Endothelial cell of hepatic sinusoid (primary cell): ENCODE measurements around the gene HDGFL1.

Experiments
- in situ Hi-C: cut with HindIII; loops from 2 replicates; pipeline ENCODE4 v1.10.0; 2017; ENCODE audit warnings: low sequenced_read_pairs

HDGFL1 gene

DNA sequence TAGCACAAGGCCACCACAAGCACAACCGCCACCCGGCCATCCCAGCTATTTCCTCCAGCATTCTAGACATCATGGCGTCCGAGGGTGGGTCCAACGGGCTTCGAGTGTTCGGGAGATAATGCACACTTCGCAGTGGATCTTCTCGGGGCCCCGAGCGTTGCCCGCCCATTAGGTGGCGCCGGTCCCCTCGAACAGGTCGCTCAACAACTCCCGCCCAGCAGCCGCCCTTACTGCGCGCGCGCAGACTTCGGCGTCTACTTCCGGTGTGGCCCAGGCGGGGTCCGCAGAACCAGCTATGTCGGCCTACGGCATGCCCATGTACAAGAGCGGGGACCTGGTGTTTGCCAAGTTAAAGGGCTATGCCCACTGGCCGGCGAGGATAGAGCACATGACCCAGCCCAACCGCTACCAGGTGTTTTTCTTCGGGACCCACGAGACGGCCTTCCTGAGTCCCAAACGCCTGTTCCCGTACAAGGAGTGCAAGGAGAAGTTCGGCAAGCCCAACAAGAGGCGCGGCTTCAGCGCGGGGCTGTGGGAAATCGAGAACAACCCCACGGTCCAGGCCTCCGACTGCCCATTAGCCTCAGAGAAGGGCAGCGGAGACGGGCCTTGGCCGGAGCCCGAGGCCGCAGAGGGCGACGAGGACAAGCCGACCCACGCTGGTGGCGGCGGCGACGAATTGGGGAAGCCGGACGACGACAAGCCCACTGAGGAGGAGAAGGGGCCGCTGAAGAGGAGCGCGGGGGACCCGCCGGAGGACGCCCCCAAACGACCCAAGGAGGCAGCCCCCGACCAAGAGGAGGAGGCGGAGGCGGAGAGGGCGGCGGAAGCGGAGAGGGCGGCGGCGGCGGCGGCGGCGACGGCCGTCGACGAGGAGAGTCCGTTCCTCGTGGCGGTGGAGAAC lies at the start of gene HDGFL1:
Gene HDGFL1 (plus strand): TSS at position 286 of the 904 bp plus-strand sequence. CDS start 10 bp downstream, at position 296.
- in situ Hi-C loops = no loop called here

DNA sequence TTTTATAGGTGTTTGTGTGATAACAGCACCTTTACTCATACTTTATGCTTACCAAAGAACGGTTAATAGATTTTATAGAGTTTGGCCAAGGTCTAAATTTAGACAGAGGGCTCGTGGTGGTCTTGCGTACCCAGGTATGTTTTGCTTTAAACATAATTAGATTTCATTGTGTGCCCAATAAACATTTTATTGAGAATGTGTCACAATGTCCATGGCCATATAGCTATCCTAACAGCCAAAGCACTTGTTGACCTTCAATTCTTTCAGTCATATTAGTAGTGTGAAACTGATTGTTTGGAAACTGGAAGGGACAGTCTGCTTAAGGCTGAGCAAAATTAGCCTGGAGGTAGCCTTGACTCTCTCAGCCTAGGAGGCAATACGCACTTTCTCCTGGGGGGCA lies 48.3 kb upstream of the HDGFL1 start:
- in situ Hi-C loops = no loop called here

DNA sequence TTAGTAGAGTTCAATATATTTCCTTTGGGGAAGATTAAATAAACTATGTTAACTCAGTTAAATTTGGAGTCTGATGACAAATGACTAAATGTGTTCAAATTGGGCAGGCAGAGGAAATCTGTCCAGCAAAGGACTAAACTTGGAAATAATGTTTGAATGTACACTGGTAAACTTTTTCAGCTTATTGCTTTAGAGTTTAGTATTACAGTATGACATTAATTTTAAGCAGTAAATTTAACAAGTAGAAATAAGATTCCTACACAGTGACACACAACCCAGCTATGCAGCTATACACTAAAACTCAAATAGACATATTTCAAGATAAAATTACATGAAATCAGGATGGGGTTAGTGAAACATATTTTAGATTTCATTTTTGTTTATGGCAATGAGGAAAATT lies 42.6 kb upstream of the HDGFL1 start:
- in situ Hi-C loops = no loop called here

DNA sequence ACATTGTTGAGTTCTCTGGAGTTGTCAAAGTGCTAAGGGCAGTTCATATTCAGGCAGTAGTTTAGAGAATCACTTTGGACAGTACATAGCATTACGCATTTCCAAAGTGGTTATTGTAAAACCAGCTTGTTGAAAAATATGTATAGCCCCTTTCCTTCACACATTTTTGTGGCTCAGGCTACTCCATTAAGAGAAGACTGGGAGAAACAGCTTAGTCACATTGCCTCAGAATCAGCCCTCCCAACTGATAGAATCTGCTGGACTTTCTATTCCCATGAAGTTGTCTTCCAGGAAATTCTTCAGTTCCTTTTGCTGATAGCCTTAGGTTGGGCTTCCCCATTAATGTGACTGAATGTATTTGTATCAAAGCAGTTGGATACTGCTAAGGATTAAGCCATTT lies 39.5 kb upstream of the HDGFL1 start:
- in situ Hi-C loops = no loop called here

DNA sequence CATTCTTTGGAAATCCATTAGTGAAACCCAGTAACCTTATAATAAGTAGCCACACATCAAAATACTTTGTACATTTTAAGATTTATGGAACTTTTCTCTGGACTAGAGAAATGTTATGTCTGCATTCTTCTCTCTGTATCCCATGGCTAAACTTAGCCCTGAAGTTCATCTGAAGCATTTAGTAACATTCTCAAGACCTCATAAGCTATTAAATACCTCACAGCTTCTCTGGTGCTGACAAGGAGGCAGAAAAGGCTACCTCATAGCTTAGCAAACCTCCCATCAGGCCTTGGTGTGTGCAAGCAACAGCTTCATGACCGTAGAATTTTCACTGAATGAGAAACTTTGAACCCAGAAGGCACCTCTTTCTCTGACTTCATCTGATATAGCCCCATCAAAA lies 38.9 kb upstream of the HDGFL1 start:
- in situ Hi-C loops = no loop called here

DNA sequence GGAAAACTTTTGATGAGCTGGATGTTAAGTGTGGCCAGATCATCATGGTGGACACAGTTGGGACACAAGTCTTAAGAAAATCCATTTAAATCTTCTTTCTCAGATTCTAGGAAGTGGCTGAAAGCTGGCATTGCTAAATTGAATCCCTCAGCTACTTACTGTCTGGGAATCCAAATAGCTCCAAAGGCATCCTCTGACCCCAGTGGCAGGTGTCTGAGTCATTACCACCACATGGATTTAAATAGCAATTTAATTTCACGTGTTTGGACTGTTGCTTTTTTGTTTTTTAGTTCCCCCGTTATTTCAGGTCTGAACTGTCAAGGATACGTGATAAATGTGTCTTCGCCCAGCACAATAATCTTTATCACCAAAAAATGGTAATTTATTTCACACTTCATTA lies 33.2 kb upstream of the HDGFL1 start:
- in situ Hi-C loops = no loop called here

DNA sequence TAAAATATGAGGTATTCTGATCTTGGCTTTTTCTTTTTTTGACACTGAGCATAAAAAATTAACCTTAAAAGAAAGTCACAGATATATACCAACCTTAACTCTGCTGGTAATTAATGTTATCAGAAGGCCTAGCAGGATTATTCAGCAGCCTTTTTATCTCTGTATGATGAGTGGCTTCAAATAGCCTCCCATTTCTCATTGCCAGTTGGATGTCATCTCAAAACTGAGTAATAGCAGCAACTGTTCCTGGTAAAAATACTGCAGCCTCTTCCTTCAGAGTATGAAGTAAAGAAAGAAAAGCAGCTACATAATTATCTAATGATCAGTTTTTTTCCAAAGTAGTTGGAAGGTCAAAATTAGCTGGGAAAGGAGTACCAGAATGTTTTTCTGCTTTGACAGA lies 24.9 kb upstream of the HDGFL1 start:
- in situ Hi-C loops = no loop called here

DNA sequence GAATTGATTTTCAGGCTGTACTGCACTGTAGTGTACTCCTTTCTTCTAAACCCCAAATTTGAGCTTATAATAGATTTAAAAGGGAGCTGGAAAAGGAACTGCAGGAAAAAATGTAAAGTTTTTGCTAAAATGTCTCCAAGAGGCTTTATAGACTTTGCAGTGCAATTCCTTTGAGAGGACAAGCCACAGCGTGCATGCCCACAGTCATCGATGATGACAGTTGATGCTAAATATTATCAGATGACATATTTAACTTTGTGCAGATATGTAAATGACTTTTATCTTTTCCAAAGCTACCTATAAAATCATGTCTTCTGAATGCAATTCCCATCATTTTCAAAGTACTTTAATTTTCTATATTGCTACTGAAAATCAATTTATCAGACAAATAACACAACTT lies 24.3 kb upstream of the HDGFL1 start:
- in situ Hi-C loops = no loop called here

DNA sequence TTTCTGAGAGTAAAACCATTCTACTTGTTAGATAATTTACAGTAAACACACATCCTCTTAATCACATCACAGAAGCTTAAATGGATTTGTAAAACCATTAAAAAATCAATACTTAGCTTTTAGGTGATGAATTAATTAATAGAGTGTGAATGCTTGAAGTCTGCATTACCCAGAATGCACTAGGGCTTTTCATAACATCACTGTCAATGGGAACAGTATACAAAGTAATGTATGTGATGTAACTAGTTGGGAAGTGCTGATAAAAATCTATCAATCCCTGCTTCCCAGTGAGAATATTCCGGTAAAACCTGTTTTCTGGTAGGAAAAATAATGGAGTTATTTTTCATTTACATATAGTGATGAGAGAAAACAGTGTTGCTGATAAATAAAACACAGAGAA lies 23.1 kb upstream of the HDGFL1 start:
- in situ Hi-C loops = no loop called here

DNA sequence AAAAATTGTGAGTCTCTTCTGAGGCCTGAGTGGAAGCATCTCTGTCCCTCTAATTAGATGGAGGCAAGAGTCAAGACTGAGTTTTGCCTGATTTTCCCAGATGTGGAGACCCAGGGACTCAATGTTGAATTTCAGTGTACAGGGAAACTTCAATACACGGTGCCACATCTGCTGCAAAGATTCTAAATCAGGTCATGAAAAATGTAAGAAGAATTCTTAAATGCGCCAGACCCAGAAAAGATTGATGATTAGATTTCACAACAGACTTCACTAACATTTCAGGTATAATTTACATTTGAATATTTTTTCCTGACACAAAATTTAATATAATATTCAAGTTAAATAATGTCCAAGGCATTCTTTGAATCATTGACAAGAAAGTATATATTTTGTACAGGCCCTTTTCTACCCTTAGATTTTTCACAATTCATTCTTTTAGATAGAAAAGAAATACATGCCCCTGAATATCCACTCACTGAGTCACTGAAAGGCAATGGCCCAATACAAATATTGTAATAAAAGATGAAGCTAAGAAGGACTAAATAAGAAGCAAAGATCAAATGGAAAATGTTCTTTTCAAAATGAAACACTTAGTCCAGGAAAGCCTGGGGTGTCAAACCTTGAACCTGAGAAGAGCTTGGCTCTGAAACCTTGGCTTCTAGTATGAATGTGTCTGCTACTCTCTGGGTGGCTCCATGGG lies 18.2 kb upstream of the HDGFL1 start:
- in situ Hi-C loops = no loop called here

DNA sequence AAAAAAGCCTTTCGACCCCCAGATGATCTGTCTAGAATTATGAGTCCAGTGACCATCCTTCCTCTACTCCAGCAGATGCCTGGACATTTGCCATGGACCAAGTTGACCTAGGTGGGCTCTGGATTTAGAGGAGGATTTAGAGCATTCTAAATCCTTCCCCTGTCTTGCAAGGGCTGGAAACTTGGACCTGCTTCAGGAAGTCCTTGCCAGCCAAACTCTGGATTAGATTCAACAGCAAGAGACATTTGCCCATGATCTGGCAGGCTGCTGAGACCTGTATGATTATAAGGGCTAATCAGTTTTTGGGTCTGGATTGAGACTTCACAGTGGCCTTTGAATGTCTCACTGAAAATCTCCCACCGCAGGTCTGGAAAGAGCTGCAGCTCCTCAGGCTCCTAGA lies 13.1 kb upstream of the HDGFL1 start:
- in situ Hi-C loops = no loop called here

DNA sequence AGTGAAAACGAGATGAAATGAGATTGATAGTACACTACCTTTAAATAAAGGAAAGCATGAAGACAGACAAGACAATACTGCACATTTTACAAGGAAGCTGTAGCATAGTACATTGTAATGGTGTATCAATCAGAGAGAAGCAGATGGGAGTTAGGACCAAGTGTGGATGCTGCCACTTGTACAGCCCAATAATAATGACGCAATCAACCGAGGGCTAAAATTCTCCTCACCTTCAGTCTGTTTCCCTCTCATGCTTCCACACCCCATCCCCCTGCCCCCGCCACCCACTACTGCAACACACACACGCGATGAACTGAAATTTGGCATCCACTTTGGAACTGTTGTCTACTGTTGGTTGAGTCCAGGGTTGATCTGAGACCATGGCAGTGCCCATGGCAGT lies 12.4 kb upstream of the HDGFL1 start:
- in situ Hi-C loops = no loop called here

DNA sequence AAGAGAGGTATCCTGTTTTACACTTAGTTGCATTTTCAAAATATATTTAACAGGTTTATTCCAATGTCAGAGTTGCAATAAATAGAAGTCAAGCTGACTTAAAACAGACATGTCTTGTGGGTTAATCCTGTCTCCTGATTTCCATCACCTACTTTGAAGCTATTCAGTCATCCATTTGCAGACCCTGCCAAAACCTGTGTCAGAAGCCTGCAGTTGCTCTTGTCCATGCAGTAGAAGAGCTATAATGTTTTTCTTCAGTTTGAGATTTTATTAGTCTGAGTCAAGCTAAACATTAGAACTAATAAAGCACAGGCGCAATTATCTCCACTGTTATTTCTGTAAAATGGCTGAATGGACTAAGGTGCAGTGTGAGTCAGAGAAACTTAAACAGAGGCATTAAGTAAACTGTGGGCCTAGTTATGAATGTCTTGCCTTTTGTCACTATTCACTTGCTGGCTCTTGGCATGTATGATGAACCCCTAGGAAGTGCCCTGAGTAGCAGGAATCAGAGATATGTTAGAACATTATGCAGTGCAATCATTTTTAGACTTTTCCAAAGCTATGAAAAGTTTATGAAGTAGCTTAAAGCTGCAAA lies 11.0 kb upstream of the HDGFL1 start:
- in situ Hi-C loops = no loop called here

DNA sequence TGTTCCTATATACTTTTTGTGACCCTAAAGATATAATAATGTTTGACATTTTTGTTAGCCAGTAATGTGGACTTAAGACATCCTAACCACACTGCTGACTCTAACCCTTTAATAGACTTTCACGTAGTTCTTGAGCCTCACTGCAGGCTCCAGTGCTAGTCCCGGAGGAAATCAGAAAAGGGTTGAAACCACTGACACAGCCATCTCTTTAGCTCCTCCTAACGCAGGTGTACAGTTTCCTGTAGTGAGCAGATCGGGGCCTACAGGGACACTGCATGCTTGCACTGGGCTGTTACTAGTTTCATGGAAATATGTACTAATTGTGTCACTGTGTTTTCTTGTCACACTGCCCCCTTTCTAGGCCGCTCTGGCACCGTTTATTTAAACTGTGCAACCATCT lies 512 bp upstream of the HDGFL1 start:
- in situ Hi-C loops = no loop called here

DNA sequence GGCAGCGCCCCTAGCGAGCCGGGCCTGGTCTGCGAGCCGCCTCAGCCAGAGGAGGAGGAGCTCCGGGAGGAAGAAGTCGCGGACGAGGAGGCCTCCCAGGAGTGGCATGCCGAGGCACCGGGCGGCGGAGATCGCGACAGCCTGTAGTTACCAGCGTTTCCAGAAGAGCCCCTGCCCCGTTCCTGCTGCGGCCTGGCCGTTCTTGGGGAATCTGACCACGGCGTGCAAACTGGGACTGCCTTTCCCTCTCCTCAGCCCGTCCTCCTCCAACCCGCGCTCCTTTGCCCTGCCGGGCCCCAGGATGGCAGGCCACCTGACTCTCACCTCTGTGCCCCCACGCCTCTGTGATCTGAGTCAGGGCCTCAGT lies 802 bp downstream of the HDGFL1 start:
- in situ Hi-C loops = no loop called here

DNA sequence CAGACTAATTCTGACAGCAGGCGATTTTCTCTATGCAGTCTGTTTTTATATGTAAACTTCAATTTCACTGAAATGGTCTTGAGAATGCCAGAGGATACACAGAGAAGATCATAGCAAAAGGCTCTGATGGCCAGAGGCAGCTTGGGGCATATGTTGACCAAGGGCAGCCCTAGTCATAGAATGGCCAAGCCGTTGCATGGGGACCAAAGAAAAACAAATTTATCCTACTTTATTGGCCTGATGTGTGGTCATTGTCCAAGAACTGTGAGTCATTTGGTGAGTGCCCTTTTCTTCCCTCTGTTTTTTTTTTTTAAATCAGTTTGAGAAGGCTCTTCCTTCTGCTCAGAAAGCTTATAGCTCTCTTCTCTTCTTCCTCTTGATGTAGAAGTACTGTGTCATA lies 5.8 kb downstream of the HDGFL1 start:
- in situ Hi-C loops = no loop called here

DNA sequence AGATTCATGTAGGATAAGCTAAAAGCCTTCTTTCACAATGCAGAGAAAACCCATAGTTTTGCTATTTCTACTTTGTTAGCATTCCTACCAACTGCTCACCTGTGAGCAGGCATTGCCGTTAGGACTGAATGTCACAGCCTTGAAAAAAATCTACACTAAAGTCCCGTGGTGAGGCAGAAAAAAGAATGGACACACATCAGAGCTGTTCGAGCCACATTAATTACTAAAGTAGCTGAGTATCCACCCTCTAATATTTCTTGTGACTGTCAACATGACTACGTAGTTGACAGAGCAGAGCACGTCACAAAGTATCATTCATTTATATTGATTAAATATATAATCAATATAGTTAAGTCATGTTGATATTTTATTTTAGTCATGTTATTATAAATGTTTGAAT lies 10.1 kb downstream of the HDGFL1 start:
- in situ Hi-C loops = no loop called here

DNA sequence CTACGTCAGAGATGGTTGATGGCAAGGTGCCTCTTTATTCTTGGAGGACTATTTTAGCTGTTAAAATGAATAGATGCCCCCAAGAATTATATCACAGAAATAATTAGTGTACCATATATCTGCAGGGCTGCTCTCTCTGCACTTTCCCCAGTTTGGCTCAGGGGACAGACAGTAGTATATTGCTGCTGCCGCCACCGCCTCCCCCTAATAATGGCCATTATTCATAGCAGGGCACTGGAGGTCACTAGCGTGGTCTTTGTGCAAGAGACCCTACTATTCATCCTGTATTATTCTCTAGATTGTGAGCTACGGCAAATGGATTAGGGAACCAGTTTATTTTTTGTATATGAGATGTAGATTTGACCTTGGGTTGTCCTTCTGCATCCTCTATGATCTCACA lies 11.0 kb downstream of the HDGFL1 start:
- in situ Hi-C loops = no loop called here

DNA sequence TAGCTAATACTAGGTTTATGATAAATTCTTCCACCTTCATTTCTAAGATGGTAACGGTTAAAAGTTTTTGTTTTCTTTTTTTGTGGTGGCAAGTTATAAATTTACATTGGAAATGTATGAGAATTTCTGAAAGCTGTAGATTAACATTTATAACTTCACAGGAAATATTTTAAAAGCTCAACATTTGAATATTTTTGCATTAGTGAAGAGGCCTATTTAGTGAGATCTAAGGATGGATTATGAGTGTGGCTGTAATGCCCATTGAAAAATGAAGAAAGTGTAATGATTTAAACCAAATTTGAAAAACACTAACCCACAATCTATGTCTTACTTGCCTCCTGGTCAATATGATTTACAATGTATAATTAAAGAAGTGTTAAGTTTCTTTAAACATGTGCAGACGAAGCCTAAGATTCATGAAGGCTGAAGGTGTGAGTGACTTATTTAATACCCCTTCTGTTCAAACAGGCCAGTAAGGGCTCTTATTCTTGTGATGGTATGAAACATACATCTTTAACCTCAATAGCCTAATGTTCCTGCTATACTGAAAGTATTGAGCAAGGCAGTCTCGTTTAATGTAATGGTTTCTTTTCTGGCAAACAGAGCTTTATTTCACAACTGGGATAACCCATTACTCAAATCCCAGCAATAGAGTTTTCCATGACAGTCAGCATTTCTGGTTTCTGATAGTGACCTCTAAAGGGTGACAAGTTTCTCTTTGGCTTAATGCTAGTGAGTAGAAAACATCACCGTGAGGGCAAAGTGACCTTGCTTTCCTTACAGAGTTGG lies 13.2 kb downstream of the HDGFL1 start:
- in situ Hi-C loops = no loop called here

DNA sequence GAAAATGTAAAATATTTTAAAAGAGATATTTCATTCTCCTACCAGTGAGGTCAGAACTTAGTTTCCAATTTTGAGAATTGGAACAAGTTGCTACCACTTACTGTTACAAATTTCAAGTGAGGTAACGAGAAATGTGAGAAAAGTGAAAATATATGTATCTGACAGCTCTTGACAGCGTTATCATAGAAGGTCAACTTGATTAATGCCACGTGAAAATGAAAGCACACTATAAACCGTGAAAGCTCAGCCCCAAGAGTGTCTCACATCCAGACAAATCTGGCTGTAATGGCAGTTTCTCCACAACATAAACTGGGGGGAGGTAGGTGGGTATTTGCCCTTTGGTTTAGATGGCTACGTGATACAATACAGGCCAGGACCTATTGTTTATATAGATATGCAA lies 13.9 kb downstream of the HDGFL1 start:
- in situ Hi-C loops = no loop called here

DNA sequence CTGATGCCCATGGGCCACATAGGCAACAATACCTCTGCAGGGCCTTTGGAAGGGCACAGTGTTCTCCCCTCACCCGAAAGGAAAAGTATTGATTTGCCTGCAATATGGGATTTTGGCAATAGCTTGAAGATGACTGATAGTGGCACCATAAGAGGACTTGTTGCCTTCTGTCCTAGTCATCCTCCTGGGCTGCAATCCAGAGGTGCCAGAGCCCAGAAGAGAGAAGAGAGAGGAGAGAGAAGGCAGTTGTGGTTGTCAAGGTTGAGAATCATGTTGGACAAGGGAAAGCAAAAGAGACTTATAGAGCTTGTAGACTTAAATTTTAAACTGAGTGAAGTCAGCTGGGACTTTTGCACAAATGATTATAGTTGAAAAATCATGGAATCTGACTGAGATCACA lies 14.6 kb downstream of the HDGFL1 start:
- in situ Hi-C loops = no loop called here
